OCI-LY7 (cell line): ENCODE results near the gene SETD7. TPM values are rescaled to one million over a fixed set of nuclear protein-coding genes. Genes with fewer than 3 reads are reported as not detected.

ENCODE experiments used
- BruUV-seq: library from RNA; stranded (reverse); fragments of 400-500 nt; replicated peaks from 2 replicates; lab custom pipeline; 2021; lab: Mats Ljungman, UMichigan
- CTCF ChIA-PET: fragments of 300-600 bp; sonication (Branson Sonifier 250); formaldehyde crosslinking; loops from one replicate; lab custom pipeline; 2022; ENCODE audit warnings: antibody characterized with exemption; ENCODE audit not compliant: unreplicated experiment; lab: Charles Lee
- POLR2A ChIA-PET: fragments of 300-600 bp; sonication (Branson Sonifier 250); formaldehyde crosslinking; loops from one replicate; lab custom pipeline; 2022; ENCODE audit warnings: antibody characterized with exemption; lab: Charles Lee
- DNase-seq: peaks from one replicate; pipeline ENCODE4 v3.0.0-alpha.2; 2015; ENCODE audit warnings: low spot score
- H2AFZ ChIP-seq: fragments of 200-600 bp; sonication (generic), shearing (Covaris generic); 2 replicates; pipeline ENCODE4 v1.6.1; 2014; ENCODE audit warnings: mild to moderate bottlenecking, antibody characterized with exemption, low read length, moderate library complexity
- H3K27ac ChIP-seq: fragments of 200-600 bp; sonication (generic); 2 replicates; pipeline ENCODE4 v1.5.1; 2014; ENCODE audit warnings: mixed run types, low read depth, mild to moderate bottlenecking, moderate library complexity, low read length, inconsistent platforms; ENCODE audit not compliant: poor library complexity, severe bottlenecking
- H3K36me3 ChIP-seq: fragments of 200-600 bp; sonication (generic); 2 replicates; pipeline ENCODE4 v1.6.1; 2014; ENCODE audit warnings: mild to moderate bottlenecking, antibody characterized with exemption, low read length, moderate library complexity, mixed read lengths; ENCODE audit not compliant: insufficient read depth
- H3K4me1 ChIP-seq: fragments of 200-600 bp; sonication (generic); 2 replicates; pipeline ENCODE4 v1.5.1; 2014; ENCODE audit warnings: mild to moderate bottlenecking, low read length; ENCODE audit not compliant: insufficient read depth, poor library complexity, severe bottlenecking
- H3K4me2 ChIP-seq: fragments of 200-600 bp; sonication (generic); 2 replicates; pipeline ENCODE4 v1.6.1; 2014; ENCODE audit warnings: mild to moderate bottlenecking, low read length
- H3K4me3 ChIP-seq: fragments of 200-600 bp; sonication (generic); 2 replicates; pipeline ENCODE4 v1.5.1; 2014; ENCODE audit warnings: mild to moderate bottlenecking, low read depth, low read length; ENCODE audit not compliant: poor library complexity, severe bottlenecking
- H3K79me2 ChIP-seq: fragments of 200-600 bp; sonication (generic); 2 replicates; pipeline ENCODE4 v1.6.1; 2016; ENCODE audit warnings: low read depth, mild to moderate bottlenecking, low read length, moderate library complexity, mixed read lengths; ENCODE audit not compliant: insufficient read depth
- H3K9me2 ChIP-seq: fragments of 200-600 bp; sonication (generic); 2 replicates; pipeline ENCODE4 v1.6.1; 2016; ENCODE audit warnings: mild to moderate bottlenecking, low read length, mixed read lengths; ENCODE audit not compliant: insufficient read depth
- H3K9me3 ChIP-seq: fragments of 200-600 bp; sonication (generic); 2 replicates; pipeline ENCODE4 v1.6.1; 2014; ENCODE audit warnings: mild to moderate bottlenecking, mixed run types, low read length, mixed read lengths
- H4K20me1 ChIP-seq: fragments of 200-600 bp; sonication (generic); 2 replicates; pipeline ENCODE4 v1.6.1; 2014; ENCODE audit warnings: mild to moderate bottlenecking, antibody characterized with exemption, low read length, moderate library complexity, mixed read lengths; ENCODE audit not compliant: insufficient read depth
- CTCF ChIP-seq: fragments of 200-600 bp; sonication (generic); conservative IDR thresholded peaks from 2 replicates; pipeline ENCODE4 v1.5.1; 2014; ENCODE audit warnings: mild to moderate bottlenecking, antibody characterized with exemption, low read length, moderate library complexity, mixed read lengths
- EZH2phosphoT487 ChIP-seq: fragments of 200-600 bp; sonication (generic); IDR thresholded peaks from 2 replicates; pipeline ENCODE4 v1.6.1; 2018; ENCODE audit warnings: low read depth, borderline replicate concordance, mild to moderate bottlenecking, mixed run types, antibody characterized with exemption, low read length, moderate library complexity, mixed read lengths
- intact Hi-C: fragments of 100-400 bp; cut with micrococcal nuclease; formaldehyde crosslinking; loops from one replicate; pipeline ENCODE4 v1.10.0; 2022; ENCODE audit not compliant: unreplicated experiment
- total RNA-seq, 2 experiments: library from RNA; depleted of rRNA in 1 of 2; stranded (reverse); fragments of >200 nt in 1 of 2; shearing (Covaris generic) in 1 of 2; gene quantifications; 2 replicates each; pipeline ENCODE4 v1.2.3, GENCODE V29; 2014 to 2022

The SETD7 gene
- total RNA-seq, 2 experiments from 2014 or later = 17.6 to 37.3 TPM

GRCh38 chr4:139503622-139504166 lies 52.3 kb downstream of the SETD7 start:
- H3K27ac ChIP-seq = no peak overlapping the region
- H3K36me3 ChIP-seq = peaks cover 41% of the 10 kb centered on the region
- H3K4me2 ChIP-seq = no peak overlapping the region
- H3K9me2 ChIP-seq = no peaks in the 10 kb centered on the region
- H3K4me3 ChIP-seq = no peak overlapping the region
- TF ChIP-seq CTCF (no peak), EZH2phosphoT487 (no peak)
- no peaks in the 10 kb centered on the region for H3K9me3 ChIP-seq
- BruUV-seq = no TSS peak
- no peak for DNase-seq
- intact Hi-C loops = no loop called here
- ChIA-PET POLR2A (interaction anchor here (0.6 to 1.2 kb wide), 8 partner anchors 12 to 350 kb away, joined by 3 to 6 read pairs (median 4); no protein-coding TSS in a partner anchor), CTCF (no interaction called here)
- H3K4me1 ChIP-seq = no peaks in the 10 kb centered on the region
- H4K20me1 ChIP-seq = no peaks in the 10 kb centered on the region
- H2AFZ ChIP-seq = no peak overlapping the region
- no peaks in the 10 kb centered on the region for H3K79me2 ChIP-seq

GRCh38 chr4:139501927-139502899 lies 53.8 kb downstream of the SETD7 start:
- Histone ChIP-seq H3K27ac (no peak overlapping the region), H3K9me2 (no peaks in the 10 kb centered on the region), H3K4me2 (no peak overlapping the region), H3K4me3 (no peak overlapping the region), H3K9me3 (no peaks in the 10 kb centered on the region), H2AFZ (no peak overlapping the region), H3K79me2 (no peaks in the 10 kb centered on the region), H3K4me1 (no peaks in the 10 kb centered on the region), H3K36me3 (peaks cover 30% of the 10 kb centered on the region), H4K20me1 (no peaks in the 10 kb centered on the region)
- POLR2A ChIA-PET = interaction anchor here (0.7 to 1.1 kb wide), 3 partner anchors 12 to 55 kb away, joined by 3 to 4 read pairs (median 3); no protein-coding TSS in a partner anchor
- intact Hi-C loops = no loop called here
- no peak for DNase-seq
- CTCF ChIA-PET = interaction anchor here (1.4 kb wide), 1 partner anchor 13 kb away, joined by 3 read pairs; no protein-coding TSS in a partner anchor
- no TSS peak for BruUV-seq
- TF ChIP-seq EZH2phosphoT487 (no peak), CTCF (no peak)
